Suprapubic skin (tissue), 4 donors: ENCODE data around the gene HRG. TPM values are rescaled to one million over a fixed set of nuclear protein-coding genes. Genes with fewer than 3 reads are reported as not detected.
A peak's percentile ranks its signal among the peaks of the same experiment; 100 is the strongest.

Experiments used
- DNase-seq, 2 donors: peaks; one replicate each; pipeline ENCODE4 v3.0.0-alpha.2; 2019; ENCODE audit warnings: low spot score in 2 of 2
- H3K27ac ChIP-seq: fragments of 200-600 bp; sonication (generic); one replicate; pipeline ENCODE4 v1.5.1; 2019
- H3K27me3 ChIP-seq: fragments of 200-600 bp; sonication (generic); one replicate; pipeline ENCODE4 v1.5.1; 2019
- H3K36me3 ChIP-seq: fragments of 200-600 bp; sonication (generic); one replicate; pipeline ENCODE4 v1.5.1; 2019
- H3K4me1 ChIP-seq: fragments of 200-600 bp; sonication (generic); one replicate; pipeline ENCODE4 v1.5.1; 2019
- H3K4me3 ChIP-seq: fragments of 200-600 bp; sonication (generic); one replicate; pipeline ENCODE4 v1.5.1; 2019; ENCODE audit warnings: mild to moderate bottlenecking
- H3K9me3 ChIP-seq: fragments of 200-600 bp; sonication (generic); one replicate; pipeline ENCODE4 v1.5.1; 2019
- CTCF ChIP-seq, 2 donors: fragments of 200-600 bp in 1 of 2; fragments of 450-650 bp in 1 of 2; sonication (generic) in 1 of 2; IDR thresholded peaks; one replicate each; pipeline ENCODE4 v1.5.1; 2016 to 2019; ENCODE audit warnings: antibody characterized with exemption in 2 of 2, mild to moderate bottlenecking in 1 of 2, moderate library complexity in 1 of 2
- EP300 ChIP-seq: sonication (generic); formaldehyde crosslinking; IDR thresholded peaks from one replicate; pipeline ENCODE4 v1.6.1; 2017; ENCODE audit warnings: antibody characterized with exemption
- POLR2A ChIP-seq, 2 donors: fragments of 450-650 bp; IDR thresholded peaks; one replicate each; pipeline ENCODE4 v1.6.1; 2017; ENCODE audit warnings: antibody characterized with exemption in 2 of 2, mild to moderate bottlenecking in 2 of 2, moderate library complexity in 2 of 2
- POLR2AphosphoS5 ChIP-seq, 3 donors: sonication (generic); formaldehyde crosslinking; IDR thresholded peaks; one replicate each; pipeline ENCODE4 v1.6.1; 2017; ENCODE audit warnings: antibody characterized with exemption in 3 of 3
- WGBS: methylation state at CpG from one replicate; pipeline ENCODE4 v1.1.5; 2018; 5-methylcytosine and 5-hydroxymethylcytosine counted together
- total RNA-seq, 4 donors: library from RNA; depleted of rRNA; stranded (reverse); fragments of >200 nt; gene quantifications; one replicate each; pipeline ENCODE4 v1.1.0, GENCODE V29; 2016

Gene HRG
- total RNA-seq, 4 donors from 2014 or later = 0.30 TPM; not detected in 3

GRCh38 chr3:186639778-186640472, 25.9 kb upstream of the HRG start, which contains the start of gene FETUB:
Gene FETUB, plus strand, starts transcription at chr3:186640399. Its CDS starts 62 bp downstream, at chr3:186640461.
- Histone ChIP-seq H3K36me3 (no peaks in the 10 kb centered on the region), H3K4me1 (peaks cover 29% of the 10 kb centered on the region), H3K27me3 (no peaks in the 10 kb centered on the region), H3K4me3 (no peak within 1 kb of the TSS), H3K27ac (peak within 1 kb of the TSS; percentile 63), H3K9me3 (no peaks in the 10 kb centered on the region)
- TF ChIP-seq CTCF (IDR thresholded peaks at IDR 0.05) = no peak
- no peak for TF ChIP-seq EP300
- TF ChIP-seq POLR2AphosphoS5 (IDR thresholded peaks at IDR 0.05) = no peak
- no peak for TF ChIP-seq POLR2A (IDR thresholded peaks at IDR 0.05)
- 50% methylated on average over 1 of the region's 1 CpG for WGBS
- no peak for DNase-seq

DNA sequence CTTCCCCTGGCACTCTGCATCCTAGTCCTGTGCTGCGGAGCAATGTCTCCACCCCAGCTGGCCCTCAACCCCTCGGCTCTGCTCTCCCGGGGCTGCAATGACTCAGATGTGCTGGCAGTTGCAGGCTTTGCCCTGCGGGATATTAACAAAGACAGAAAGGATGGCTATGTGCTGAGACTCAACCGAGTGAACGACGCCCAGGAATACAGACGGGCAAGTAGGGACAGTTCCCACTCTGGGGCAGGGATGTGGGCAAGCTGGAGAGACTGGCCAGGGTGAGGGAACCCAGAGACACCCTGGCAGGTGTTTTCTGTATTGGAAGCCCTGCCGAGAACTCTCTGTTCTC, 25.4 kb upstream of the HRG start:
- Histone ChIP-seq H3K27ac (peak overlapping the region; percentile 63), H3K36me3 (no peaks in the 10 kb centered on the region), H3K9me3 (no peaks in the 10 kb centered on the region), H3K4me1 (peaks cover 34% of the 10 kb centered on the region), H3K4me3 (no peak overlapping the region), H3K27me3 (no peaks in the 10 kb centered on the region)
- DNase-seq = no peak
- WGBS = 19% methylated on average over 9 of the region's 9 CpGs
- TF ChIP-seq POLR2AphosphoS5 (IDR thresholded peaks at IDR 0.05) = peak in 1 of 3 donors; percentile 40
- TF ChIP-seq CTCF (IDR thresholded peaks at IDR 0.05) = no peak

- Histone ChIP-seq H3K27me3 (no peaks in the 10 kb centered on the region), H3K4me3 (no peak overlapping the region), H3K4me1 (peaks cover 34% of the 10 kb centered on the region), H3K27ac (peak overlapping the region; percentile 63), H3K9me3 (no peaks in the 10 kb centered on the region), H3K36me3 (no peaks in the 10 kb centered on the region)
- DNase-seq = no peak
- TF ChIP-seq POLR2A (IDR thresholded peaks at IDR 0.05) (no peak), EP300 (no peak), CTCF (IDR thresholded peaks at IDR 0.05) (no peak), POLR2AphosphoS5 (IDR thresholded peaks at IDR 0.05) (no peak)
Measured at GRCh38 chr3:186640929-186641328, 24.9 kb upstream of the HRG start.

- DNase-seq = no peak
- no peak for TF ChIP-seq POLR2AphosphoS5 (IDR thresholded peaks at IDR 0.05)
- TF ChIP-seq CTCF (IDR thresholded peaks at IDR 0.05) = no peak
- no peak overlapping the region for H3K4me3 ChIP-seq
- H3K9me3 ChIP-seq = no peaks in the 10 kb centered on the region
- no peaks in the 10 kb centered on the region for H3K36me3 ChIP-seq
- H3K27ac ChIP-seq = no peak overlapping the region
- peaks cover 34% of the 10 kb centered on the region for H3K4me1 ChIP-seq
- no peaks in the 10 kb centered on the region for H3K27me3 ChIP-seq
- 55% methylated on average over 3 of the region's 3 CpGs for WGBS
Measured at GRCh38 chr3:186642014-186642413, 23.8 kb upstream of the HRG start.

GRCh38 chr3:186643493-186643892, 22.3 kb upstream of the HRG start:
- no peak overlapping the region for H3K4me3 ChIP-seq
- peaks cover 34% of the 10 kb centered on the region for H3K4me1 ChIP-seq
- 79% methylated on average over 1 of the region's 1 CpG for WGBS
- no peak for TF ChIP-seq EP300
- no peak for TF ChIP-seq POLR2A (IDR thresholded peaks at IDR 0.05)
- no peak for TF ChIP-seq CTCF (IDR thresholded peaks at IDR 0.05)
- no peak for TF ChIP-seq POLR2AphosphoS5 (IDR thresholded peaks at IDR 0.05)
- H3K36me3 ChIP-seq = no peaks in the 10 kb centered on the region
- no peak overlapping the region for H3K27ac ChIP-seq
- H3K27me3 ChIP-seq = no peaks in the 10 kb centered on the region
- DNase-seq = no peak
- H3K9me3 ChIP-seq = no peaks in the 10 kb centered on the region
